Measurements from ENCODE around the gene CABLES1.

Gene CABLES1

DNA sequence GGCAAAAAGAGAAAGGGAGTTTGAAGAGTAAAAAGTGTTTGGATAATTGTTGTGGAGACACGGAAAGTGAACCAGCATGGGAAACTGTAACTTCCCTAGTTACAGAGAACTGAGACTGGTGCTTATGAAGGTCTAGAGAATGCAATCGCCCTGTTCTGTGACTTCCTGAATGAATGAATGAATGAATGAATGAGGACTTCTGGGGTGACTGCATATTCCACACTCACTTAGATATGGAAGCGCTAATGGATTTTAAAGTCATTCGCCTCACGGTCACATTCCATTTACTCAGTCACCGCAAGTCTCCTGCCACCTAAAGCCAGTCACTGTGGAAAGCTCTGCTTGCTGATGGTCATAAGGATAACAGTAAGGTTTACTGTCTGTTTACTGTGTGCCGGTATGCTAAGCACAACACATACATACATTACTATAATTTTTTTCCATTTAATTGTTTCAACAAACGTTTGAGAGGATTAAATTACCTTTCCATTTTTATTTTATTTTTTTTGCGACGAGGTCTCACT is 138.2 kb downstream of the CABLES1 start:
- no peak overlapping the region for H3K23ac ChIP-seq (ENCODE audit: low read length in 2 of 2)
- DNase-seq: no peak
- H2BK15ac ChIP-seq (ENCODE audit: low read depth, poor library complexity, severe bottlenecking): no peak overlapping the region
- H3K4me3 ChIP-seq (ENCODE audit: insufficient read depth in 1 of 2, low read depth in 1 of 2, low read length in 2 of 2): no peak overlapping the region
- no peak overlapping the region for H3K9ac ChIP-seq (ENCODE audit: low read length)
- H3K27ac ChIP-seq (ENCODE audit: low read length, poor library complexity, severe bottlenecking): no peak overlapping the region
- H3K18ac ChIP-seq (ENCODE audit: low read depth in 1 of 2, low read length in 2 of 2): no peak overlapping the region
- H2AFZ ChIP-seq (ENCODE audit: low read depth, low read length): no peak overlapping the region
- H2BK5ac ChIP-seq (ENCODE audit: low read depth, low read length, poor library complexity, severe bottlenecking): no peak overlapping the region
- no peaks in the 10 kb centered on the region for H3K79me1 ChIP-seq (replicated peaks; ENCODE audit: low read length, poor library complexity, severe bottlenecking)
- H3K4me1 ChIP-seq (ENCODE audit: control insufficient read depth, insufficient read depth, low read depth, low read length): no peaks in the 10 kb centered on the region
- H2AK5ac ChIP-seq (ENCODE audit: low read length, severe bottlenecking): no peak overlapping the region
- H3K9me3 ChIP-seq (ENCODE audit: control insufficient read depth, low read length): peaks cover 22% of the 10 kb centered on the region
- peaks cover 0 to 6% of the 10 kb centered on the region in 2 experiments for H3K36me3 ChIP-seq (ENCODE audit: control insufficient read depth in 1 of 2, insufficient read depth in 2 of 2, low read depth in 1 of 2, low read length in 2 of 2)
- no peak overlapping the region for H4K91ac ChIP-seq (ENCODE audit: low read length)
- H2BK12ac ChIP-seq (ENCODE audit: low read length in 2 of 2): no peak overlapping the region
- 94% methylated on average over 8 of the region's 10 CpGs for WGBS
- no peak overlapping the region for H3K14ac ChIP-seq (ENCODE audit: low read length in 2 of 2)
- no peak overlapping the region for H3K4ac ChIP-seq (ENCODE audit: low read depth in 1 of 2, low read length in 2 of 2)
- no peak overlapping the region for H4K8ac ChIP-seq (ENCODE audit: low read length)
- H2BK120ac ChIP-seq (ENCODE audit: low read depth, low read length): no peak overlapping the region
- H3K27me3 ChIP-seq (ENCODE audit: control insufficient read depth in 1 of 2, insufficient read depth in 1 of 2, low read length in 2 of 2): no peaks in the 10 kb centered on the region
- H3K4me2 ChIP-seq (ENCODE audit: low read length, poor library complexity, severe bottlenecking): no peak overlapping the region

GRCh38 chr18:23274638-23275482 is 139.6 kb downstream of the CABLES1 start:
- H2AFZ ChIP-seq (ENCODE audit: low read depth, low read length): no peak overlapping the region
- no peak overlapping the region for H3K4me2 ChIP-seq (ENCODE audit: low read length, poor library complexity, severe bottlenecking)
- no peak for DNase-seq
- no peak overlapping the region for H3K27ac ChIP-seq (ENCODE audit: low read length, poor library complexity, severe bottlenecking)
- H3K9ac ChIP-seq (ENCODE audit: low read length): no peak overlapping the region
- no peaks in the 10 kb centered on the region for H3K79me1 ChIP-seq (replicated peaks; ENCODE audit: low read length, poor library complexity, severe bottlenecking)
- H3K23ac ChIP-seq (ENCODE audit: low read length in 2 of 2): no peak overlapping the region
- H3K14ac ChIP-seq (ENCODE audit: low read length in 2 of 2): peak overlapping the region in 1 of 2 experiments; percentile 37
- no peak overlapping the region for H4K8ac ChIP-seq (ENCODE audit: low read length)
- H3K27me3 ChIP-seq (ENCODE audit: control insufficient read depth in 1 of 2, insufficient read depth in 1 of 2, low read length in 2 of 2): no peaks in the 10 kb centered on the region
- H2BK12ac ChIP-seq (ENCODE audit: low read length in 2 of 2): peak overlapping the region in 1 of 2 experiments; percentile 79
- no peaks in the 10 kb centered on the region for H3K4me1 ChIP-seq (ENCODE audit: control insufficient read depth, insufficient read depth, low read depth, low read length)
- peak overlapping the region in 1 of 2 experiments; percentile 55 for H3K18ac ChIP-seq (ENCODE audit: low read depth in 1 of 2, low read length in 2 of 2)
- peaks cover 22% of the 10 kb centered on the region for H3K9me3 ChIP-seq (ENCODE audit: control insufficient read depth, low read length)
- H2BK5ac ChIP-seq (ENCODE audit: low read depth, low read length, poor library complexity, severe bottlenecking): no peak overlapping the region
- WGBS: 94% methylated on average over 15 of the region's 17 CpGs
- H4K91ac ChIP-seq (ENCODE audit: low read length): peak overlapping the region; percentile 74
- no peak overlapping the region for H2BK120ac ChIP-seq (ENCODE audit: low read depth, low read length)
- H2BK15ac ChIP-seq (ENCODE audit: low read depth, poor library complexity, severe bottlenecking): no peak overlapping the region
- H3K36me3 ChIP-seq (ENCODE audit: control insufficient read depth in 1 of 2, insufficient read depth in 2 of 2, low read depth in 1 of 2, low read length in 2 of 2): peaks cover 0 to 6% of the 10 kb centered on the region in 2 experiments
- H3K4ac ChIP-seq (ENCODE audit: low read depth in 1 of 2, low read length in 2 of 2): no peak overlapping the region
- H2AK5ac ChIP-seq (ENCODE audit: low read length, severe bottlenecking): no peak overlapping the region
- peak overlapping the region in 1 of 2 experiments; percentile 28 for H3K4me3 ChIP-seq (ENCODE audit: insufficient read depth in 1 of 2, low read depth in 1 of 2, low read length in 2 of 2)

- H3K27me3 ChIP-seq (ENCODE audit: control insufficient read depth in 1 of 2, insufficient read depth in 1 of 2, low read length in 2 of 2): no peaks in the 10 kb centered on the region
- no peak overlapping the region for H3K9ac ChIP-seq (ENCODE audit: low read length)
- H2BK5ac ChIP-seq (ENCODE audit: low read depth, low read length, poor library complexity, severe bottlenecking): no peak overlapping the region
- no peak overlapping the region for H3K4me3 ChIP-seq (ENCODE audit: insufficient read depth in 1 of 2, low read depth in 1 of 2, low read length in 2 of 2)
- H3K23ac ChIP-seq (ENCODE audit: low read length in 2 of 2): no peak overlapping the region
- no peak overlapping the region for H2BK12ac ChIP-seq (ENCODE audit: low read length in 2 of 2)
- H2BK120ac ChIP-seq (ENCODE audit: low read depth, low read length): no peak overlapping the region
- no peak overlapping the region for H3K4me2 ChIP-seq (ENCODE audit: low read length, poor library complexity, severe bottlenecking)
- peaks cover 19% of the 10 kb centered on the region for H3K9me3 ChIP-seq (ENCODE audit: control insufficient read depth, low read length)
- H3K79me1 ChIP-seq (replicated peaks; ENCODE audit: low read length, poor library complexity, severe bottlenecking): no peaks in the 10 kb centered on the region
- H3K14ac ChIP-seq (ENCODE audit: low read length in 2 of 2): no peak overlapping the region
- peaks cover 0 to 6% of the 10 kb centered on the region in 2 experiments for H3K36me3 ChIP-seq (ENCODE audit: control insufficient read depth in 1 of 2, insufficient read depth in 2 of 2, low read depth in 1 of 2, low read length in 2 of 2)
- H4K8ac ChIP-seq (ENCODE audit: low read length): no peak overlapping the region
- peaks cover 2% of the 10 kb centered on the region for H3K4me1 ChIP-seq (ENCODE audit: control insufficient read depth, insufficient read depth, low read depth, low read length)
- H2BK15ac ChIP-seq (ENCODE audit: low read depth, poor library complexity, severe bottlenecking): no peak overlapping the region
- no peak for DNase-seq
- no peak overlapping the region for H3K27ac ChIP-seq (ENCODE audit: low read length, poor library complexity, severe bottlenecking)
- H3K4ac ChIP-seq (ENCODE audit: low read depth in 1 of 2, low read length in 2 of 2): no peak overlapping the region
- no peak overlapping the region for H4K91ac ChIP-seq (ENCODE audit: low read length)
- WGBS: 86% methylated on average over 5 of the region's 5 CpGs
- no peak overlapping the region for H2AK5ac ChIP-seq (ENCODE audit: low read length, severe bottlenecking)
- no peak overlapping the region for H2AFZ ChIP-seq (ENCODE audit: low read depth, low read length)
- H3K18ac ChIP-seq (ENCODE audit: low read depth in 1 of 2, low read length in 2 of 2): no peak overlapping the region
These were observed 141.2 kb downstream of the CABLES1 start for GRCh38 chr18:23276451-23276850.

DNA sequence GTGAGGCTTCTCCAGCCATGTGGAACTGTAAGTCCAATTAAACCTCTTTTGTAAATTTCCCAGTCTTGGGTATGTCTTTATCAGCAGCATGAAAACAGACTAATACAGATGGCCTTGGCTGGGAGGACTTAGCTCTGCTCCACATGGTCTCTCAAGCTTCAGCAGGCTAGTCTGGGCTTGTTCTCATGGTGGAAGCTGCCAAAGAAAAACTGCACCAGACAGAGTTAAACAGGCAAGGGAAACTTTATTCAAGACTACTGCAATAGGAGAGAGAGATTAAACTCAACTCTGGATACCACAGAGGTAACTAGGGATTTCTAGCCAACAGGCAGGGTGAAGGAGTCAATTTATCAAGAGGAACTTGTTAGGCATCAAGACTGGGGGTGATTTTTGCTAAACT is 142.1 kb downstream of the CABLES1 start:
- Histone ChIP-seq H3K23ac (ENCODE audit: low read length in 2 of 2) (no peak overlapping the region), H2BK12ac (ENCODE audit: low read length in 2 of 2) (no peak overlapping the region), H2AK5ac (ENCODE audit: low read length, severe bottlenecking) (no peak overlapping the region), H3K9ac (ENCODE audit: low read length) (no peak overlapping the region), H3K4me2 (ENCODE audit: low read length, poor library complexity, severe bottlenecking) (no peak overlapping the region), H2BK5ac (ENCODE audit: low read depth, low read length, poor library complexity, severe bottlenecking) (no peak overlapping the region), H3K4me3 (ENCODE audit: insufficient read depth in 1 of 2, low read depth in 1 of 2, low read length in 2 of 2) (no peak overlapping the region), H3K4ac (ENCODE audit: low read depth in 1 of 2, low read length in 2 of 2) (no peak overlapping the region), H3K14ac (ENCODE audit: low read length in 2 of 2) (no peak overlapping the region), H3K4me1 (ENCODE audit: control insufficient read depth, insufficient read depth, low read depth, low read length) (peaks cover 10% of the 10 kb centered on the region), H3K9me3 (ENCODE audit: control insufficient read depth, low read length) (peaks cover 19% of the 10 kb centered on the region), H3K79me1 (replicated peaks; ENCODE audit: low read length, poor library complexity, severe bottlenecking) (no peaks in the 10 kb centered on the region), H3K27me3 (ENCODE audit: control insufficient read depth in 1 of 2, insufficient read depth in 1 of 2, low read length in 2 of 2) (no peaks in the 10 kb centered on the region), H3K18ac (ENCODE audit: low read depth in 1 of 2, low read length in 2 of 2) (no peak overlapping the region), H2BK120ac (ENCODE audit: low read depth, low read length) (no peak overlapping the region), H3K36me3 (ENCODE audit: control insufficient read depth in 1 of 2, insufficient read depth in 2 of 2, low read depth in 1 of 2, low read length in 2 of 2) (peaks cover 0 to 6% of the 10 kb centered on the region in 2 experiments), H4K8ac (ENCODE audit: low read length) (no peak overlapping the region), H2BK15ac (ENCODE audit: low read depth, poor library complexity, severe bottlenecking) (no peak overlapping the region), H2AFZ (ENCODE audit: low read depth, low read length) (no peak overlapping the region), H3K27ac (ENCODE audit: low read length, poor library complexity, severe bottlenecking) (no peak overlapping the region), H4K91ac (ENCODE audit: low read length) (no peak overlapping the region)
- DNase-seq: no peak

All from mesenchymal stem cell (in vitro differentiated cells and primary cell).